ENCODE data around the gene PHYHIPL. TPM values are rescaled to one million over a fixed set of nuclear protein-coding genes. Genes with fewer than 3 reads are reported as not detected.

The PHYHIPL gene
- total RNA-seq, 2 donors from 2014 or later = 0.44 to 0.68 TPM

DNA sequence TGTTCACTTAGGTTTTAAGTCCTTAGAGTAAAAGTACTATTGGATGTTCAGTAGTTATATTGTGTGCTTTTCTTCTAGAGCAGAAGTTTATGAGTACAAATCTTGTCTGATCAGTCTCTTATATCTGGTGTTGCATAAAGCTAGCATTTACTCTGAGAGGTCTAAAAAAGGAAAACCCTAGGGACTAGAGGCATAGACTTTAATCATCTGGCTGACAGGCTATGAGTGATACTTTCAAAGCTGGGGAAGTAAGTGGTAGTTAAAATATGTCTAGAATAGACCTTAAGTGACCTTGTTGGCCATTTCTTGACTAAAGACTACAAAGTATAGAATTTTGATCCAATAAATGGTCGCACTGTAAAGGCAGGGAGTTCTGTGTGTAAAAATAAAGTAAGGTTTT is 32.9 kb upstream of the PHYHIPL start:
- Mint-ChIP-seq H3K27ac (no peak overlapping the region), H3K27me3 (ENCODE audit: insufficient read depth) (no peaks in the 10 kb centered on the region), H3K36me3 (ENCODE audit: low read depth) (no peaks in the 10 kb centered on the region), H3K9me3 (no peaks in the 10 kb centered on the region), H3K4me1 (no peaks in the 10 kb centered on the region), H3K4me3 (no peak overlapping the region)
- Histone ChIP-seq H3K9ac (ENCODE audit: extremely low read depth, low read length, poor library complexity, severe bottlenecking) (no peak overlapping the region), H3K27me3 (ENCODE audit: control insufficient read depth, insufficient read depth, low read length, poor library complexity, severe bottlenecking) (no peaks in the 10 kb centered on the region), H3K4me1 (ENCODE audit: control insufficient read depth, insufficient read depth, low read length) (no peaks in the 10 kb centered on the region), H3K36me3 (ENCODE audit: control insufficient read depth, insufficient read depth, low read length) (no peaks in the 10 kb centered on the region), H3K27ac (ENCODE audit: low read depth, low read length) (no peak overlapping the region), H3K9me3 (ENCODE audit: control insufficient read depth, low read length) (no peaks in the 10 kb centered on the region), H3K4me3 (ENCODE audit: low read length) (no peak overlapping the region)
- whole genome bisulfite sequencing, 2 experiments (ENCODE audit: insufficient coverage in 1 of 2, insufficient read length in 1 of 2) = 85 to 100% methylated on average over 1 of the region's 1 CpG
- no peak for DNase-seq
- TF ChIP-seq, protein P1, sequence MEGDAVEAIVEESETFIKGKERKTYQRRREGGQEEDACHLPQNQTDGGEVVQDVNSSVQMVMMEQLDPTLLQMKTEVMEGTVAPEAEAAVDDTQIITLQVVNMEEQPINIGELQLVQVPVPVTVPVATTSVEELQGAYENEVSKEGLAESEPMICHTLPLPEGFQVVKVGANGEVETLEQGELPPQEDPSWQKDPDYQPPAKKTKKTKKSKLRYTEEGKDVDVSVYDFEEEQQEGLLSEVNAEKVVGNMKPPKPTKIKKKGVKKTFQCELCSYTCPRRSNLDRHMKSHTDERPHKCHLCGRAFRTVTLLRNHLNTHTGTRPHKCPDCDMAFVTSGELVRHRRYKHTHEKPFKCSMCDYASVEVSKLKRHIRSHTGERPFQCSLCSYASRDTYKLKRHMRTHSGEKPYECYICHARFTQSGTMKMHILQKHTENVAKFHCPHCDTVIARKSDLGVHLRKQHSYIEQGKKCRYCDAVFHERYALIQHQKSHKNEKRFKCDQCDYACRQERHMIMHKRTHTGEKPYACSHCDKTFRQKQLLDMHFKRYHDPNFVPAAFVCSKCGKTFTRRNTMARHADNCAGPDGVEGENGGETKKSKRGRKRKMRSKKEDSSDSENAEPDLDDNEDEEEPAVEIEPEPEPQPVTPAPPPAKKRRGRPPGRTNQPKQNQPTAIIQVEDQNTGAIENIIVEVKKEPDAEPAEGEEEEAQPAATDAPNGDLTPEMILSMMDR (conservative IDR thresholded peaks at IDR 0.05) = no peak

DNA sequence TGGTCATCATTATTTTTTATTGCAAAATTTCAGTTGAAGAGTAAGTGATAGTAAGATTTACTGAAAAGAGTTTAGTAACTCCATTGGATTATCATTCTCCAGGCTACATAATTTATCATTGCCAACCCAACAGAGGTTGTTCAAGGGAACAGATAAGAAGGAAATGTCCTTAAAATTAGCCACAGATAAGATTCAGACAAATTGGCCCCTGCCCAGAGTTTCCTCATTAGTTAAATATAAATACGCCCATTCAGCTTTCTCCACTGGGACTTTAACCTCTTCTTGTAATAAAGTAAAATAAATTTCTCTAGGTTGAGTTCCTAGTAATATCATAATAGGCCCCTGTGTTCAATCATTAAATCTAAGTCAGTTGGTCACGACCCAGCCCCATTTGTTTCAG is 27.7 kb upstream of the PHYHIPL start:
- Histone ChIP-seq H3K4me3 (ENCODE audit: low read length) (no peak overlapping the region), H3K4me1 (ENCODE audit: control insufficient read depth, insufficient read depth, low read length) (no peaks in the 10 kb centered on the region), H3K27me3 (ENCODE audit: control insufficient read depth, insufficient read depth, low read length, poor library complexity, severe bottlenecking) (no peaks in the 10 kb centered on the region), H3K9ac (ENCODE audit: extremely low read depth, low read length, poor library complexity, severe bottlenecking) (no peak overlapping the region), H3K36me3 (ENCODE audit: control insufficient read depth, insufficient read depth, low read length) (no peaks in the 10 kb centered on the region), H3K27ac (ENCODE audit: low read depth, low read length) (no peak overlapping the region), H3K9me3 (ENCODE audit: control insufficient read depth, low read length) (no peaks in the 10 kb centered on the region)
- 73% methylated on average over 2 of the region's 2 CpGs; no CpG with 5 or more reads in 1 of the 2 experiments for WGBS, 2 experiments (ENCODE audit: insufficient coverage in 1 of 2, insufficient read length in 1 of 2)
- Mint-ChIP-seq H3K36me3 (ENCODE audit: low read depth) (no peaks in the 10 kb centered on the region), H3K27me3 (ENCODE audit: insufficient read depth) (no peaks in the 10 kb centered on the region), H3K27ac (no peak overlapping the region), H3K9me3 (no peaks in the 10 kb centered on the region), H3K4me3 (no peak overlapping the region), H3K4me1 (no peaks in the 10 kb centered on the region)
- no peak for DNase-seq
- TF ChIP-seq, protein P1 (conservative IDR thresholded peaks at IDR 0.05) = no peak

DNA sequence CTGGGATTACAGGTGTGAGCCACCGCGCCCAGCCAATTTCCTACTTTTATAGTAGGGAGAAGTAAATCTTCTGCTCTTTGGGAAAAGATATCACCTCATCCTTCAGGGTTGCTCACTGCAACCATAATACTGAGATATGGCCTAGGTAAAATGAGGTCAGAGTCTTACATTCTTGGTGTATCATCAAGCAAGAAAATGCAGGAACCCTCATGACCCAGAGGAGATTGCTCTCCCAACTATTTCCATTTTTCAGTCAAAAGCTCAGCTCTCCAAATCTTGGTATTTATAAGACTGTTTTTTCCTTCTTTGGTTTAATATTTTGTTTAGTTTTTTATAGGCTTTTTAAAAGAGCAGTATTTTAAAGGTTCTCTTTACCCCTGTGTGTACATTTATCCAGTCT is 20.9 kb upstream of the PHYHIPL start:
- H3K27ac ChIP-seq (ENCODE audit: low read depth, low read length) = no peak overlapping the region
- no peak overlapping the region for H3K4me3 ChIP-seq (ENCODE audit: low read length)
- H3K4me1 ChIP-seq (ENCODE audit: control insufficient read depth, insufficient read depth, low read length) = no peaks in the 10 kb centered on the region
- no peaks in the 10 kb centered on the region for H3K27me3 ChIP-seq (ENCODE audit: control insufficient read depth, insufficient read depth, low read length, poor library complexity, severe bottlenecking)
- WGBS, 2 experiments (ENCODE audit: insufficient coverage in 1 of 2, insufficient read length in 1 of 2) = no CpG with 5 or more reads among the region's 2 CpGs
- no peak overlapping the region for H3K27ac Mint-ChIP-seq
- no peaks in the 10 kb centered on the region for H3K9me3 ChIP-seq (ENCODE audit: control insufficient read depth, low read length)
- DNase-seq = no peak
- no peak overlapping the region for H3K4me3 Mint-ChIP-seq
- no peak overlapping the region for H3K9ac ChIP-seq (ENCODE audit: extremely low read depth, low read length, poor library complexity, severe bottlenecking)
- H3K4me1 Mint-ChIP-seq = no peaks in the 10 kb centered on the region
- no peaks in the 10 kb centered on the region for H3K36me3 Mint-ChIP-seq (ENCODE audit: low read depth)
- H3K27me3 Mint-ChIP-seq (ENCODE audit: insufficient read depth) = no peaks in the 10 kb centered on the region
- TF ChIP-seq, protein P1 (conservative IDR thresholded peaks at IDR 0.05) = no peak
- H3K36me3 ChIP-seq (ENCODE audit: control insufficient read depth, insufficient read depth, low read length) = no peaks in the 10 kb centered on the region
- H3K9me3 Mint-ChIP-seq = no peaks in the 10 kb centered on the region
